WTC11 (cell line): ENCODE measurements around the gene SNRNP25. TPM values are rescaled to one million over a fixed set of nuclear protein-coding genes. Genes with fewer than 3 reads are reported as not detected.

Experiments used
- ATAC-seq: fragments of 200-7000 bp; cut with Tn5 transposase; 2 replicates; pipeline ENCODE4 v1.10.0; 2021; ENCODE audit warnings: mild to moderate bottlenecking, moderate library complexity
- CTCF ChIA-PET: fragments of 300-600 bp; sonication (Branson Sonifier 250); formaldehyde crosslinking; loops from one replicate; lab custom pipeline; 2021; ENCODE audit warnings: antibody characterized with exemption; lab: Charles Lee
- POLR2A ChIA-PET: fragments of 350-600 bp; sonication (Branson Sonifier 250); formaldehyde crosslinking; loops from one replicate; lab custom pipeline; 2021; ENCODE audit warnings: antibody characterized with exemption; lab: Charles Lee
- DNase-seq: peaks from one replicate; pipeline ENCODE4 v3.0.0; 2021; ENCODE audit warnings: low spot score
- H3K27ac Mint-ChIP-seq: 2 replicates; pipeline ENCODE4 v1.8.0; 2021; ENCODE audit warnings: mixed read lengths
- H3K27me3 Mint-ChIP-seq: 2 replicates; pipeline ENCODE4 v1.8.0; 2021; ENCODE audit warnings: low read depth, mild to moderate bottlenecking, moderate library complexity, mixed read lengths
- H3K36me3 Mint-ChIP-seq: 2 replicates; pipeline ENCODE4 v1.8.0; 2021; ENCODE audit warnings: mixed read lengths
- H3K4me1 Mint-ChIP-seq: 2 replicates; pipeline ENCODE4 v1.8.0; 2022; ENCODE audit warnings: mixed read lengths
- H3K4me3 Mint-ChIP-seq: 2 replicates; pipeline ENCODE4 v1.8.0; 2021; ENCODE audit warnings: mild to moderate bottlenecking, moderate library complexity, mixed read lengths
- H3K9me3 Mint-ChIP-seq: 2 replicates; pipeline ENCODE4 v1.8.0; 2021; ENCODE audit warnings: mixed read lengths
- AFF4 ChIP-seq: sonication (generic); formaldehyde crosslinking; IDR thresholded peaks from 2 replicates; pipeline ENCODE4 v1.8.1; 2023; ENCODE audit warnings: mild to moderate bottlenecking, missing genetic modification reagents, borderline replicate concordance
- AR ChIP-seq: fragments of 250-450 bp; sonication (Bioruptor Pico); IDR thresholded peaks from 2 replicates; pipeline ENCODE4 v1.9.0; 2021; ENCODE audit warnings: mild to moderate bottlenecking
- ATF3 ChIP-seq: sonication (generic); formaldehyde crosslinking; conservative IDR thresholded peaks from 2 replicates; pipeline ENCODE4 v1.8.1; 2022; ENCODE audit warnings: mild to moderate bottlenecking, missing genetic modification reagents
- ETV6 ChIP-seq: sonication (generic); formaldehyde crosslinking; IDR thresholded peaks from 2 replicates; pipeline ENCODE4 v1.8.1; 2022; ENCODE audit warnings: mild to moderate bottlenecking, missing genetic modification reagents
- FOXK1 ChIP-seq: sonication (generic); formaldehyde crosslinking; IDR thresholded peaks from 2 replicates; pipeline ENCODE4 v1.8.0; 2022; ENCODE audit warnings: mild to moderate bottlenecking, moderate library complexity, missing genetic modification reagents
- HMGXB4 ChIP-seq: sonication (generic); formaldehyde crosslinking; IDR thresholded peaks from 2 replicates; pipeline ENCODE4 v1.8.1; 2023; ENCODE audit warnings: mild to moderate bottlenecking, moderate library complexity, missing genetic modification reagents
- MXD4 ChIP-seq: fragments of 250-450 bp; sonication (Bioruptor Pico); IDR thresholded peaks from 2 replicates; pipeline ENCODE4 v1.8.0; 2021; ENCODE audit warnings: mild to moderate bottlenecking, moderate library complexity, borderline replicate concordance
- NFE2L1 ChIP-seq: sonication (generic); formaldehyde crosslinking; IDR thresholded peaks from 2 replicates; pipeline ENCODE4 v1.8.1; 2023; ENCODE audit warnings: missing genetic modification reagents
- NFYB ChIP-seq: sonication (generic); formaldehyde crosslinking; conservative IDR thresholded peaks from 2 replicates; pipeline ENCODE4 v1.8.0; 2022; ENCODE audit warnings: low read depth, missing genetic modification reagents
- RORB ChIP-seq: fragments of 250-450 bp; sonication (Bioruptor Pico); IDR thresholded peaks from 2 replicates; pipeline ENCODE4 v1.9.0; 2021; ENCODE audit warnings: mild to moderate bottlenecking
- SP1 ChIP-seq: sonication (generic); formaldehyde crosslinking; conservative IDR thresholded peaks from 2 replicates; pipeline ENCODE4 v1.8.1; 2022; ENCODE audit warnings: missing genetic modification reagents
- TCF7 ChIP-seq: sonication (generic); formaldehyde crosslinking; IDR thresholded peaks from 2 replicates; pipeline ENCODE4 v1.8.0; 2022; ENCODE audit warnings: mild to moderate bottlenecking, low read depth, missing genetic modification reagents, moderate library complexity
- ZMAT4 ChIP-seq: fragments of 250-450 bp; sonication (Bioruptor Pico); IDR thresholded peaks from 2 replicates; pipeline ENCODE4 v1.9.0; 2021; ENCODE audit warnings: mild to moderate bottlenecking
- ZNF232 ChIP-seq: sonication (generic); formaldehyde crosslinking; IDR thresholded peaks from 2 replicates; pipeline ENCODE4 v1.8.0; 2022; ENCODE audit warnings: mild to moderate bottlenecking, missing genetic modification reagents
- ZNF423 ChIP-seq: fragments of 250-450 bp; sonication (Bioruptor Pico); IDR thresholded peaks from 2 replicates; pipeline ENCODE4 v2.1.2; 2022; ENCODE audit warnings: mild to moderate bottlenecking, moderate library complexity
- total RNA-seq: library from RNA; stranded (reverse); gene quantifications from 3 replicates; pipeline ENCODE4 v1.2.3, GENCODE V29; 2021

Gene SNRNP25
- total RNA-seq, 1 experiment from 2014 or later, result 55.9 TPM

- H3K4me3 Mint-ChIP-seq, result peak overlapping the region; percentile 82
- no peaks in the 10 kb centered on the region for H3K9me3 Mint-ChIP-seq
- POLR2A ChIA-PET, result interaction anchor here (0.6 to 0.7 kb wide), 2 partner anchors 14 to 60 kb away, joined by 3 to 4 read pairs; no protein-coding TSS in a partner anchor
- no peak overlapping the region for H3K27ac Mint-ChIP-seq
- no peaks in the 10 kb centered on the region; the same call in 1 of the 2 replicates for H3K27me3 Mint-ChIP-seq
- no peak for ATAC-seq
- CTCF ChIA-PET, result interaction anchor here (1.5 to 3.9 kb wide), 4 partner anchors 14 to 28 kb away, joined by 5 to 49 read pairs (median 29); partner anchors contain the start of genes POLR3K and SNRNP25
- peaks cover 45% of the 10 kb centered on the region for H3K4me1 Mint-ChIP-seq
- TF ChIP-seq SP1 (CRISPR knock-in tag) (no peak), TCF7 (CRISPR knock-in tag) (no peak), NFE2L1 (no peak), NFYB (CRISPR knock-in tag) (no peak), ZNF423 (CRISPR knock-in tag) (no peak), ZMAT4 (no peak), ETV6 (CRISPR knock-in tag) (no peak), AFF4 (CRISPR knock-in tag) (no peak), ZNF232 (CRISPR knock-in tag) (no peak), AR (CRISPR knock-in tag) (no peak), ATF3 (no peak)
- H3K36me3 Mint-ChIP-seq, result peaks cover 6% of the 10 kb centered on the region
- DNase-seq, result no peak
These were observed 25.8 kb downstream of the SNRNP25 start for GRCh38 chr16:79151-80054.

- Mint-ChIP-seq H3K36me3 (peaks cover 13% of the 10 kb centered on the region), H3K4me1 (peaks cover 18% of the 10 kb centered on the region), H3K27me3 (no peaks in the 10 kb centered on the region)
- CTCF ChIA-PET, result interaction anchor here (0.8 to 8.2 kb wide), 4 partner anchors 8 to 300 kb away, joined by 3 to 63 read pairs (median 18); no protein-coding TSS in a partner anchor
- TF ChIP-seq MXD4 (no peak), HMGXB4 (CRISPR knock-in tag) (no peak), FOXK1 (CRISPR knock-in tag) (no peak), RORB (CRISPR knock-in tag) (no peak)
- TF ChIP-seq, all 79 proteins: peak for 0
- no peaks in the 10 kb centered on the region for H3K9me3 Mint-ChIP-seq
- POLR2A ChIA-PET, result interaction anchor here (1.2 kb wide), 1 partner anchor 11 kb away, joined by 3 read pairs; no protein-coding TSS in a partner anchor
- DNase-seq, result no peak
- H3K4me3 Mint-ChIP-seq, result no peak overlapping the region
- no peak for ATAC-seq
- H3K27ac Mint-ChIP-seq, result no peak overlapping the region
These were observed 29.5 kb downstream of the SNRNP25 start for GRCh38 chr16:83060-83603.
